ENCODE results near the gene HACD2.

GRCh38 chr3:123505820-123506219, 79.0 kb downstream of the HACD2 start:
- no peak for TF ChIP-seq CTCF (IDR thresholded peaks at IDR 0.05; ENCODE audit: low read length)
- TF ChIP-seq EZH2 (optimal IDR thresholded peaks at IDR 0.05; ENCODE audit: low read depth, low read length) = no peak
- no peak for TF ChIP-seq EZH2phosphoT487 (IDR thresholded peaks at IDR 0.05; ENCODE audit: low read length)
